Activated naive CD4-positive, alpha-beta T cell (primary cell): Measurements from ENCODE around the gene UGT1A8.

Experiments used
- DNase-seq, 4 experiments: peaks; one replicate each; lab custom pipeline; 2025; lab: John Stamatoyannopoulos, UW

UGT1A8 gene

DNA sequence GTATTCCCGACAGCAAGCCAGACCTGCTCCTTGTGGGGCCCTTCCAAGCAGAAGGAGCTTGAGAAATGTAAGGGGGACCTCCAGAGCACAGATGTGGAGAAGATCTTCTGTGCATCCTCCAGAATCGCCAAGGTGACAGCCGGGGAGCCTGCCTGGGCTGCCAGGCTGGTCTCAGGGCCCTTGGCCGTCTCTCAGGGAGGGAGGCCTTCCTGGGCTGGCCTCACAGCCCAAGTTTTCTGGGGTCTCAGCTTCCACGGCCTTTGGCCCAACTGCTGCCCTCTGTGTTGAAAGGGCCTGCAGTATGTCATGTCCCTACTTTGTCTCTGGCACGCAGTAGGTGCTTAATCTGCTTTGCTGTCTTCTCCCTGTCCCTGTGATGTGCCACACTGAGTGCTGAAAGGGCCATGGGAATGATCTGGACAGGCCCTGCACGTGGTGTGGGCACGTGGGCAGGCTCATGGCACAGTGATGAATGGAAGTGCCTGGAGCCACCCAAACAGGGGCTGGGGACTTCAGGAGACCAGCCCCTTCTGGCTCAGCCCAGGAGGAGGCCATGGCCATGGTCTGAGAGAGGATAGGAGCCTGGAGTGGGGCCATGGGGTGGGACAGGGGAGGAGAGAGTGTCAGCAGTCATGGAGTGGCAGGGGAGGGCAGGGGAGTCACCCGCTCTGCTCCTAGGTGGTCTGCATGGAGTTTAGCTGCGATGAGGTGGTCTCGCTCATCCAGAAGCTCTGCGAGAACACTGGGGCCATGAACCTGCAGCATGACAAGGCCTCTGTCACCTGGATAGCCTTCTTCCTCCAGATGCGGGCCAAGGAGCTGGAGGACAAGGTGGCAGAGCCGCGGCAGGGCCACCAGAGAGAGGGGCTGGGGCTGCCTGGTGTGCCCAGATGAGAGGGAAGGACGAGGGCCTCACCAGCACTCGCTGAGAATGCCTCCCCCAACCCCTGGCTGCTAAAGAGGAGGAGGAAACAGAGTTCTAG, 201.5 kb downstream of the UGT1A8 start:
- DNase-seq = no peak

DNA sequence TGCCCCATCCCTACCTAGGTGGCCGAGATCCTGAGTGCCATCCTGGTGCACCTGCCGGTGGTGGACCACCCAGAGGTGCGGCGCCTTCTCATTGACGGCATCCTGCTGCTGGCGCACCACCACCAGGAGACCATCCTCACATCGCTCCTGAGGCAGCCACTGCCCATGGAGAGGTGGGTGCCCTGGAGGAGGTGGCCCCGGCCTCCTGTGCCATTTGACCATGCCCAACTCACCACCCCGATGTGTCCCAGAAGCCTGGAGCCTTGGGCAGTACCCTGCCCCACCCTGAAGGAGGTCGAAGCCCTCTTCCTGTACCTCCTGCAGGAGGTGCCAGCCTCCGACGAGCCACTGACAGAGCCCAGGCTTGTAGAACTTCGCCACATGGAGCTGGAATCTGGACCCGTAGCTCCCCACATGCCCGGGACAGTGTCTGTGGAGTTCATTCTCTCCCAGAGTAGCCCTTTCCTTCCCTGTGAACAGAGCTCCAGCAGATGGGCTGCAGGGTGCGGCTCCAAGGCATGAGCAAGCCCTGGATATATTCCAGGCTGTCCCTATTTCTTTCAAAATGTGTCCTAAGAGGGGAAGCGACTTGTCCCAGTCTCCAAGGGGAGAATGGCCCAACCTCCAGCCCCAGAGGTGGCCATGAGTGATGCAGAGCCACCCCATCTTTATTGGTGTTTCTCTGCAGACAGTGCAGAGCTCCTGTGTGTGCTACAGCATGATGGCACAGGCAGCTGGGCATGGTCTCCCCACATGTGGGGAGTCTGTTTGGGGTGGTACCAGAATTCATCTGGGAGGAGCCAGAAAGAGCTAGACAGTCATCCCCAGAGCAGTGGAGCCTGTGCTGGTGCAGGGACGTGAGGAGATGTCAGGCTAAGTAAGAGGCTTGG, 202.7 kb downstream of the UGT1A8 start:
- DNase-seq = no peak

DNA sequence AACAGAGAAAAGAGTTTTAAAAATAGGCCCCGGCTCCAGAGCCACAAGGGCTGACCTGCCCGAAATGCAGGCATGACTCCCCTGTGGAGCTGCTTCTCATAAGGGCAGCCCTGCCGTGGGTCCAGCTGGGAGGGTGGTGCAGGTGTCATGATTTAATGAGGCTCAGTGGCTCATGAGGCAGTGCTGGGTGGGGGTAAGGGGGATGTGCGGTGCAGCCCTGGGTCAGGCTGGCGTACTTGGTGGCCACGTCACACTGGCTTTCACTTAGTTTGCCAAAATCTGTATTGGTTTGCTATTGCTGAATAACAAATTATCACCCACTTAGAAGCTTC, 203.3 kb downstream of the UGT1A8 start:
- no peak for DNase-seq

DNA sequence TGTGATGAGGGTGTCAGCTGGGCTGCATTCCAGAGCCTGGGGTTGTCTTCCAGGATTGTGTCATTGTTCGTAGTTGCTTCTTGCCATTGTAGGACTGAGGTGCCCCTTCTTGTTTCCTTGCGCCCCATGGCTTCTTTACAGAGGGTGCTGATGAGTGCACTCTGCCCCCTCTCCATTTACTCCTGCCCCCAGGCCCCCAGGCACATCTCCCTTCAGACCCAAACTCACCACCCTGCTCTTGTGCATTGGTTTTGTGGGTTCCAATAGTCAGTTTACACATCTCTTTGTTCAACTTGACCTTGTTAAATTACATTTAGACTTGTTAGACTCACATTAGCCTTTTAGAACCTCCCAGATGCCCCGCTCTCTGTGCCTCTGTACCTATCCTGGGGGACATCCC, 203.8 kb downstream of the UGT1A8 start:
- no peak for DNase-seq

DNA sequence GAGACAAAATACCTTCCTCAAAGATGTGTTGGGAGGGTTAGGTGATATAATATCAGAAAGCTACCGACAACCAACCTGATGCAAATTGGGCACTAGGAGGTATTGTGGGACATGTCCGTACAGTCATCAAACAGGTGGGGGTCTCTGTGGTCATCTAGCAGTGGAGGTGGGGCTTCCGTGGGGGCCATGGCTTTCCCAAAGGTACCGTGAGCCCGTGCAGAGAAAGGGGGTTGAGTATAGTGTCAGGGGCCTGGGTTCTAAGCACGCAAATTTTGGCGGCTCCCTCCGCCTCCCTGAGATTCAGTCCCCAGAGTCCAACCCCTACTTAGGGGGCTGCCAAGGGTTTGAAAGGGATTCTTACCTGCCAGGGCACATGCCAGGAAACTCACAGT, 204.3 kb downstream of the UGT1A8 start:
- DNase-seq = no peak

DNA sequence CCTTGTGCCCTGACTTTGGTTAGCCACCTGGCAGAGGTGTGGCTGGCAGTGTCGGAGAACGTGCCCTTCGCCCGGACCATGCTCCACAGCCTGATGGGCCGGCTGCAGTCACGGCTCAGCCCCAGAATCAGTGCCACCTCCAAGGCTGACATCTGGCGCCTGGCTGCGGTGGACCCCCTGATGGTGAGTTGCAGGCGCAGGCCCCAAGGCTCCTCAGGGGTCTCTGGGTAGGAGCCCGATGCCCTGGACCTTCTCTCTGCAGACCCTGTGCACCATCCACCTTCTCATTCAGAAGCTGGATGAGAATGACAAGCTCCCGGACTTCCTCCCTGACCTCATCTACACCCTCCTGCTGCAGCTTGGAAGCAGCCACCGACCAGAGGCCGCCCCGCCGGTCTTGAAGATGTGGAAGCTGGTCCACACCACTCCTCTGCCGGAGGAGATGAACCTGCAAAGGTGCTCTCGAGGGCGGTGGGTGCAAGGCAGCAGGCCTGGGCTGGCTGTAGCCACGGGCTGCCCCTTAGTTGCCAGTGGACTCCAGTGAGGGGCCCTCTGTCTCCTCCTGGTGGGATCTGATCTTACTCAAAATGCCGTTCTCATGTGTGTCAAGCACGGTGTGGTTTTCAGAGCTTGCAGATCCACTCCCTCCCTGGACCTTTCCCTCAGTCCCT, 204.8 kb downstream of the UGT1A8 start:
- DNase-seq = no peak
